ENCODE results near the gene CC2D2A. TPM values are rescaled to one million over a fixed set of nuclear protein-coding genes. Genes with fewer than 3 reads are reported as not detected.

CC2D2A gene
- total and polyA plus RNA-seq, 2 experiments from 2014 or later: 13.9 to 15.8 TPM

DNA sequence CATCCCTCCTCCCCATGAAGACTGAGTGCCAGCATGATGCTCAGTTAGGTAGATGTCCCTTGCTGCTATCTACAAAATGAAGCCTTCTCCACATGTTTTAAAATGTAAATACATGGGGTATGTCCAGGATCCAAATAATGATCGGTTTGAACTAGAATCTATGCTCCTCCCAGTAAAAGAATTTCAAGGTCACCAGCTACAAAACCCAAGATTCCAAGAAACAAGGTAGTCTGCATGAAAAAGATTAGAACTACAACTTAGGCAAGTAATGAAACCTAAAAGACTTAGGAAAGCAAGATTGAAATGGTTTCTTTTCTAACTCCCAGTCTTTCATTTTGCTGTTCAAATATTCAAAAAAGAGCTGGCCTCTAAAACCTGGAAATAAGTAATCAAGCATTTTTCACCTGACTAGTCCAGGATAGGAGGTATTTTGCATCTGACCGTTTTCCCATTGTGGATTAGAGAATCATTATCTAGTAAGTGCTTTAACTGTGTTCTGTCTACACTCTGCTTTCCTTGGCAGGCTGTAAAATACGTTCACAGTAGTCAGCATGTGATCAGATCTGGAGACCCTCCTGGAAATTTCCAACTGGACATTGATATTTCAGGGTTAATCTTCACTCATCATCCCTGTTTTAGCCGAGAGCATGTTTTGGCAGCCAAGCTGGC, 57.4 kb downstream of the CC2D2A start:
- H3K4me1 ChIP-seq (ENCODE audit: insufficient read depth): no peaks in the 10 kb centered on the region
- peaks cover 2% of the 10 kb centered on the region; the same call in 1 of the 3 replicates for H3K4me1 Mint-ChIP-seq
- no peak for DNase-seq (ENCODE audit: low spot score)
- H3K36me3 ChIP-seq (ENCODE audit: insufficient read depth): no peaks in the 10 kb centered on the region
- H3K4me3 ChIP-seq: no peak overlapping the region
- H3K27ac ChIP-seq (ENCODE audit: low read depth): no peak overlapping the region
- no peaks in the 10 kb centered on the region for H3K79me2 ChIP-seq (replicated peaks; ENCODE audit: insufficient read depth)
- H3K9me3 Mint-ChIP-seq: no peaks in the 10 kb centered on the region; the same call in 2 of the 3 replicates
- no peak for ATAC-seq
- H3K4me3 Mint-ChIP-seq: no peak overlapping the region
- H3K27me3 Mint-ChIP-seq (ENCODE audit: insufficient read depth, low read depth, poor library complexity): peaks cover 2% of the 10 kb centered on the region
- H3K4me2 ChIP-seq: no peak overlapping the region
- no peaks in the 10 kb centered on the region for H3K27me3 ChIP-seq (ENCODE audit: insufficient read depth)
- H3K9me2 ChIP-seq (ENCODE audit: insufficient read depth): no peaks in the 10 kb centered on the region
- no peaks in the 10 kb centered on the region for H3F3A ChIP-seq (replicated peaks; ENCODE audit: low read depth)
- no peak overlapping the region for H2AFZ ChIP-seq
- TF ChIP-seq JUNB (IDR thresholded peaks at IDR 0.05; ENCODE audit: unreplicated experiment) (no peak), CREB1 (CRISPR knock-in tag; IDR thresholded peaks at IDR 0.05; ENCODE audit: low read depth) (no peak), ZNF331 (CRISPR knock-in tag; IDR thresholded peaks at IDR 0.05; ENCODE audit: low read depth) (no peak), POLR2AphosphoS5 (IDR thresholded peaks at IDR 0.05; ENCODE audit: low read depth) (no peak), ZNF462 (CRISPR knock-in tag; IDR thresholded peaks at IDR 0.05) (no peak), ZNF114 (CRISPR knock-in tag; IDR thresholded peaks at IDR 0.05) (no peak), NANOG (IDR thresholded peaks at IDR 0.05; ENCODE audit: borderline replicate concordance) (no peak), STAT1 (IDR thresholded peaks at IDR 0.05; ENCODE audit: unreplicated experiment) (no peak), EZH2 (IDR thresholded peaks at IDR 0.05; ENCODE audit: low read depth, unreplicated experiment) (no peak)
- TF ChIP-seq, protein P1, sequence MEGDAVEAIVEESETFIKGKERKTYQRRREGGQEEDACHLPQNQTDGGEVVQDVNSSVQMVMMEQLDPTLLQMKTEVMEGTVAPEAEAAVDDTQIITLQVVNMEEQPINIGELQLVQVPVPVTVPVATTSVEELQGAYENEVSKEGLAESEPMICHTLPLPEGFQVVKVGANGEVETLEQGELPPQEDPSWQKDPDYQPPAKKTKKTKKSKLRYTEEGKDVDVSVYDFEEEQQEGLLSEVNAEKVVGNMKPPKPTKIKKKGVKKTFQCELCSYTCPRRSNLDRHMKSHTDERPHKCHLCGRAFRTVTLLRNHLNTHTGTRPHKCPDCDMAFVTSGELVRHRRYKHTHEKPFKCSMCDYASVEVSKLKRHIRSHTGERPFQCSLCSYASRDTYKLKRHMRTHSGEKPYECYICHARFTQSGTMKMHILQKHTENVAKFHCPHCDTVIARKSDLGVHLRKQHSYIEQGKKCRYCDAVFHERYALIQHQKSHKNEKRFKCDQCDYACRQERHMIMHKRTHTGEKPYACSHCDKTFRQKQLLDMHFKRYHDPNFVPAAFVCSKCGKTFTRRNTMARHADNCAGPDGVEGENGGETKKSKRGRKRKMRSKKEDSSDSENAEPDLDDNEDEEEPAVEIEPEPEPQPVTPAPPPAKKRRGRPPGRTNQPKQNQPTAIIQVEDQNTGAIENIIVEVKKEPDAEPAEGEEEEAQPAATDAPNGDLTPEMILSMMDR (conservative IDR thresholded peaks at IDR 0.05; ENCODE audit: low read depth in 2 of 2): no peak
- TF ChIP-seq, protein P2, sequence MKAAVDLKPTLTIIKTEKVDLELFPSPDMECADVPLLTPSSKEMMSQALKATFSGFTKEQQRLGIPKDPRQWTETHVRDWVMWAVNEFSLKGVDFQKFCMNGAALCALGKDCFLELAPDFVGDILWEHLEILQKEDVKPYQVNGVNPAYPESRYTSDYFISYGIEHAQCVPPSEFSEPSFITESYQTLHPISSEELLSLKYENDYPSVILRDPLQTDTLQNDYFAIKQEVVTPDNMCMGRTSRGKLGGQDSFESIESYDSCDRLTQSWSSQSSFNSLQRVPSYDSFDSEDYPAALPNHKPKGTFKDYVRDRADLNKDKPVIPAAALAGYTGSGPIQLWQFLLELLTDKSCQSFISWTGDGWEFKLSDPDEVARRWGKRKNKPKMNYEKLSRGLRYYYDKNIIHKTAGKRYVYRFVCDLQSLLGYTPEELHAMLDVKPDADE (IDR thresholded peaks at IDR 0.05): no peak
- no peak overlapping the region for H3K27ac Mint-ChIP-seq
- H3K36me3 Mint-ChIP-seq (ENCODE audit: low read depth): peaks cover 3% of the 10 kb centered on the region; the same call in 2 of the 3 replicates
- no peaks in the 10 kb centered on the region for H4K20me1 ChIP-seq (replicated peaks; ENCODE audit: insufficient read depth)
